ENCODE results near the gene SKA1. TPM values are rescaled to one million over a fixed set of nuclear protein-coding genes. Genes with fewer than 3 reads are reported as not detected.
"Not testable (repeated sequence)": the region's sequence is repeated elsewhere in the genome, so short reads cannot be mapped to it uniquely, and the experiment has no call there.

Gene SKA1
- total RNA-seq, 4 donors from 2014 or later, result not detected

DNA sequence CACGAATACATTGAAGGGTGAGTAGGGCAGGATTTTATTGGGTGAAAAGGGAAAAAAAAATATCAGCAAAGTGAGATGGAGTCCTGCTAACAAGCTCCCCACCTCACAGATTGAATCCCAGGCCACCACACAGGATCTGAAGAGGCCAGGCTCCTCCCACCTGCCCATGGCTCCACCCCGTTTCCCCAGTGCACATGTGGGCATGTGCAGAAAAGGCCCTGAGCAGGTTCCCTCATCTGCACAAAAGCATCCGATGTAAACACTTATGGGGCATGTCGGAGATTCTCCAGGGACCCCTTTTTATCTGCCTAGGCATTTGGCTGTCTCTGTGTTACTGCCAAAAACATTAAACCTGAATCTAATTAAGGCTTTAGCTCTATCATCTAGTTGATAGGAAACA lies 35.2 kb downstream of the SKA1 start:
- Histone ChIP-seq H3K4me1 (no peaks in the 10 kb centered on the region), H3K36me3 (no peaks in the 10 kb centered on the region), H3K27ac (replicated peaks in 1 of 4) (no peak overlapping the region), H3K4me3 (no peak overlapping the region), H3K27me3 (peaks cover 0 to 37% (median 0%) of the 10 kb centered on the region in 4 donors), H3K9me3 (no peaks in the 10 kb centered on the region)
- no peak for TF ChIP-seq EP300 (IDR thresholded peaks at IDR 0.05)
- TF ChIP-seq, protein P1, sequence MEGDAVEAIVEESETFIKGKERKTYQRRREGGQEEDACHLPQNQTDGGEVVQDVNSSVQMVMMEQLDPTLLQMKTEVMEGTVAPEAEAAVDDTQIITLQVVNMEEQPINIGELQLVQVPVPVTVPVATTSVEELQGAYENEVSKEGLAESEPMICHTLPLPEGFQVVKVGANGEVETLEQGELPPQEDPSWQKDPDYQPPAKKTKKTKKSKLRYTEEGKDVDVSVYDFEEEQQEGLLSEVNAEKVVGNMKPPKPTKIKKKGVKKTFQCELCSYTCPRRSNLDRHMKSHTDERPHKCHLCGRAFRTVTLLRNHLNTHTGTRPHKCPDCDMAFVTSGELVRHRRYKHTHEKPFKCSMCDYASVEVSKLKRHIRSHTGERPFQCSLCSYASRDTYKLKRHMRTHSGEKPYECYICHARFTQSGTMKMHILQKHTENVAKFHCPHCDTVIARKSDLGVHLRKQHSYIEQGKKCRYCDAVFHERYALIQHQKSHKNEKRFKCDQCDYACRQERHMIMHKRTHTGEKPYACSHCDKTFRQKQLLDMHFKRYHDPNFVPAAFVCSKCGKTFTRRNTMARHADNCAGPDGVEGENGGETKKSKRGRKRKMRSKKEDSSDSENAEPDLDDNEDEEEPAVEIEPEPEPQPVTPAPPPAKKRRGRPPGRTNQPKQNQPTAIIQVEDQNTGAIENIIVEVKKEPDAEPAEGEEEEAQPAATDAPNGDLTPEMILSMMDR (IDR thresholded peaks at IDR 0.05), result no peak
- no peak for TF ChIP-seq POLR2A (IDR thresholded peaks at IDR 0.05; ENCODE audit: low read depth)
- no peak for TF ChIP-seq POLR2AphosphoS5 (IDR thresholded peaks at IDR 0.05)
- intact Hi-C loops (cut with DNase I), result no loop called here
- 79% methylated on average over 4 of the region's 4 CpGs for WGBS
- DNase-seq (ENCODE audit: extremely low spot score), result no peak

DNA sequence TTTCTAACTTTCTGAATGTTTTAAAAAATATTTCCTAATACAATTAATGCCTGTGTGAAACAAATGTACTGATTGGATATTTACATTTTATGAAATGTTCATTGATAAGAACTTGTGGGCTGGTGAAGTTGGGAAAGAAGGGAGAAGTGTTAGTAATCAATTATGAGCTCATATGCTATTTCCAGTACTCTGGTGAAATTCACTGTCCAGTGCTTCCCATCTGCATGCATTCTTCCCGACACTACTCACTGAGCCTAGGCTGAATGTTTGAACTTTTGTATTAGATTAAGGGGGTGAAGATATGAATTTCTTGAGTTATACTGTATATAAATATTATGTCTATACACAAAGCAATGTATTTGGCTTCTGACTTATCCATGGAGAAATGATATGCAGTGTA lies 36.0 kb downstream of the SKA1 start:
- no peaks in the 10 kb centered on the region for H3K9me3 ChIP-seq
- no peak overlapping the region for H3K27ac ChIP-seq (replicated peaks in 1 of 4)
- H3K4me3 ChIP-seq, result no peak overlapping the region
- no peak for TF ChIP-seq POLR2AphosphoS5 (IDR thresholded peaks at IDR 0.05)
- no peak for TF ChIP-seq EP300 (IDR thresholded peaks at IDR 0.05)
- TF ChIP-seq, protein P1 (IDR thresholded peaks at IDR 0.05), result no peak
- TF ChIP-seq POLR2A (IDR thresholded peaks at IDR 0.05; ENCODE audit: low read depth), result no peak
- no peak for DNase-seq (ENCODE audit: extremely low spot score)
- H3K4me1 ChIP-seq, result no peaks in the 10 kb centered on the region
- peaks cover 0 to 28% (median 0%) of the 10 kb centered on the region in 4 donors for H3K27me3 ChIP-seq
- 60% methylated on average over 1 of the region's 1 CpG for WGBS
- no peaks in the 10 kb centered on the region for H3K36me3 ChIP-seq
- intact Hi-C loops (cut with DNase I), result no loop called here

DNA sequence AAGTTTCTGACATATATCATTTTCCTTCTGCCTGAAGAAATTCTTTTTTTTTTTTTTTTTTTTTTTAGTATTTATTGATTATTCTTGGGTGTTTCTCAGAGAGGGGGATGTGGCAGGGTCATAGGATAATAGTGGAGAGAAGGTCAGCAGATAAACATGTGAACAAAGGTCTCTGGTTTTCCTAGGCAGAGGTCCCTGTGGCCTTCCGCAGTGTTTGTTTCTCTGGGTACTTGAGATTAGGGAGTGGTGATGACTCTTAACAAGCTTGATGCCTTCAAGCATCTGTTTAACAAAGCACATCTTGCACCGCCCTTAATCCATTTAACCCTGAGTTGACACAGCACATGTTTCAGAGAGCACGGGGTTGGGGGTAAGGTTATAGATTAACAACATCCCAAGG lies 42.0 kb downstream of the SKA1 start:
- H3K4me1 ChIP-seq; H3K9me3 ChIP-seq; H3K36me3 ChIP-seq; intact Hi-C loops (cut with DNase I); H3K27me3 ChIP-seq; H3K4me3 ChIP-seq; DNase-seq (ENCODE audit: extremely low spot score); H3K27ac ChIP-seq (replicated peaks in 1 of 4): not testable (repeated sequence)
- 75% methylated on average over 3 of the region's 3 CpGs for WGBS

DNA sequence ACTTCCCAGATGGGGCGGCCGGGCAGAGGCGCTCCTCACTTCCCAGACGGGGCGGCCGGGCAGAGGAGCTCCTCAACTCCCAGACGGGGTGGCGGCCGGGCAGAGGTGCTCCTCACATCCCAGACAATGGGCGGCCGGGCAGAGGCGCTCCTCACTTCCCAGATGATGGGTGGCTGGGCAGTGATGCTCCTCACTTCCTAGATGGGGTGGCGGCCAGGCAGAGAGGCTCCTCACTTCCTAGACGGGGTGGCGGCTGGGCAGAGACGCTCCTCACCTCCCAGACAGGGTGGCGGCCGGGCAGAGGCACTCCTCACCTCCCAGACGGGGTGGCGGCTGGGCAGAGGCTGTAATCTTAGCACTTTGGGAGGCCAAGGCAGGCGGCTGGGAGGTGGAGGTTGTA lies 42.9 kb downstream of the SKA1 start:
- H3K36me3 ChIP-seq; H3K9me3 ChIP-seq; H3K4me3 ChIP-seq; H3K27ac ChIP-seq (replicated peaks in 1 of 4); H3K27me3 ChIP-seq; H3K4me1 ChIP-seq; intact Hi-C loops (cut with DNase I); DNase-seq (ENCODE audit: extremely low spot score): not testable (repeated sequence)
- WGBS, result 88% methylated on average over 18 of the region's 21 CpGs

DNA sequence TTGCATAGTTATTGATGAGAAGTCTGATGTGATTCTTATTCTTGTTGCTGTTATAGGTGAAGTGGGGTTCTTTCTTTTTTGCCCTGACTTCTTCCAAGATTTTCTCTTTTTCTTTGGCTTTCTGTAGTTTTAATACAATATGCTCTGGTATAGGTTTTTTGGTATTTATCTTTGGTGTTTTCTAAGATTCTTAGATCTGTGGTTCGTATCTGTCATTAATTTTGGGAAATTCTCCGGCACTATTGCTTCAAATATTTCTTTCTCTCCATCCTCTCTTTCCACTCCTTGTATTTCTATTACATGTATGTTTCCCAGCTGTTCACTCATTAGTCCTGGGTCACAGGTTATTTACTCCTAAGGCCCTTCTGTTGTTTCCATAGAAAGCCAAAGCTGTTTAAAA lies 43.8 kb downstream of the SKA1 start:
- intact Hi-C loops (cut with DNase I), result no loop called here
- Histone ChIP-seq H3K27ac (replicated peaks in 1 of 4) (no peak overlapping the region), H3K9me3 (peaks cover 0 to 4% (median 0%) of the 10 kb centered on the region in 4 donors), H3K4me3 (no peak overlapping the region), H3K36me3 (no peaks in the 10 kb centered on the region), H3K27me3 (peaks cover 0 to 8% (median 0%) of the 10 kb centered on the region in 4 donors), H3K4me1 (no peaks in the 10 kb centered on the region)
- TF ChIP-seq POLR2AphosphoS5 (IDR thresholded peaks at IDR 0.05) (no peak), EP300 (IDR thresholded peaks at IDR 0.05) (no peak), POLR2A (IDR thresholded peaks at IDR 0.05; ENCODE audit: low read depth) (no peak)
- TF ChIP-seq, protein P1 (IDR thresholded peaks at IDR 0.05), result no peak
- DNase-seq (ENCODE audit: extremely low spot score), result no peak
- 90% methylated on average over 2 of the region's 2 CpGs for WGBS

DNA sequence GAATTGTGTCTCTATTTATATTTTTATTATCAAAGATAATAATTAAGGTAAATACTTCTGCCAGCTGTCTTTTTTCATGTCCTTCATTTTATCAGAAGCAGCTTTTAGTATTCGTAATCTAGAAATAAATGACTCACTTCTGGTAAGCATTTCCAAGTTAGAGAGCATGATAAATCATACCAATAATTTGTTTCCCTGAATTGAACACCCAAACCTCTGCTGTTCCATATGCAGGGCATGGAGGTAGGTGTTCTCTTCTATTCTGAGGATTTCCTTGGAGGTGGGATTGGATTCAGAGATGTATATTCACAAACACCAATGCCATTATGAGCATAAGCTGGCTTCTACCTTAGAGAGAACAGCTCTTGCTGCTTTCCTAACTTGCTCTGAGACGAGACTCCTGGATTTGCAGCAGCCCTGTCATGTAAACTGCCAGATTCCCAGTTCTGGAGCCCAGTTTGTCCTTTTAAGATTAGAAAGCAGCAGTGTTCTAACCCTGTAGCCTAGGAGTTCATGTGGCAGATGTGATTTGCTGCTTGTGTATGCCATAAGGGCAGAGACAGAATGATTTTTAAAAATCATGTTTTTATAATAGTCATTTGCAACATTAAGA lies 47.5 kb downstream of the SKA1 start:
- WGBS, result 51% methylated on average over 2 of the region's 2 CpGs
- no peaks in the 10 kb centered on the region for H3K36me3 ChIP-seq
- no peak for TF ChIP-seq EP300 (IDR thresholded peaks at IDR 0.05)
- TF ChIP-seq, protein P1 (IDR thresholded peaks at IDR 0.05), result no peak
- TF ChIP-seq POLR2AphosphoS5 (IDR thresholded peaks at IDR 0.05), result no peak
- no peak for TF ChIP-seq POLR2A (IDR thresholded peaks at IDR 0.05; ENCODE audit: low read depth)
- intact Hi-C loops (cut with DNase I), result no loop called here
- no peak overlapping the region for H3K27ac ChIP-seq (replicated peaks in 1 of 4)
- peak; percentile 42 for DNase-seq (ENCODE audit: extremely low spot score)
- H3K4me1 ChIP-seq, result no peaks in the 10 kb centered on the region
- H3K4me3 ChIP-seq, result no peak overlapping the region
- peaks cover 0 to 4% (median 0%) of the 10 kb centered on the region in 4 donors for H3K9me3 ChIP-seq
- H3K27me3 ChIP-seq, result peaks cover 0 to 8% (median 0%) of the 10 kb centered on the region in 4 donors

Data from esophagus muscularis mucosa (tissue), 4 donors.